ENCODE results near the gene EML4. TPM values are rescaled to one million over a fixed set of nuclear protein-coding genes. Genes with fewer than 3 reads are reported as not detected.
A peak's percentile ranks its signal among the peaks of the same experiment; 100 is the strongest.
"Not testable (repeated sequence)": the region's sequence is repeated elsewhere in the genome, so short reads cannot be mapped to it uniquely, and the experiment has no call there.

The EML4 gene
- total and polyA plus RNA-seq, 4 donors, result 9.6 to 51.9 (median 30.8) TPM

DNA sequence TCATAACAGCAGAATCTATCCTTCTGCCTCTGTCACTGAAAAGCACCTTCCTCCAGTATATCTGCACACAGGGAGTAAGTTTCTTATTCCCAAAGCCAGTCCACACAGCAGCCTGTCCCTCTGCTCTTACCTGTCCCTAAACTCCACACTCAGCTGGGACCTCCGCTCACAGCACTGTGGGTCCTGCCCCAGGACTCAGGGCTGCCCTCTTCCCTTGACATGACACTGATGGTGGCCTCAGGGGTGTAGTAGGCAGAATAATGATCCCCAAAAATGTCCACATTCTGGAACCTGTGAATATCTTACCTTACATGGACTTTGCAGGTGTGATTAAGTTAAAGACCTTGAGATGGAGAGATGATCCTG is 39.7 kb upstream of the EML4 start:
- peaks cover 0 to 7% of the 10 kb centered on the region in 2 donors for H3K4me1 ChIP-seq (ENCODE audit: control insufficient read depth in 1 of 2, insufficient read depth in 2 of 2, low read length in 2 of 2)
- intact Hi-C loops (cut with DNase I), result no loop called here
- DNase-seq, result no peak
- H3K36me3 ChIP-seq (ENCODE audit: control insufficient read depth in 1 of 2, insufficient read depth in 2 of 2, low read length in 1 of 2), result no peaks in the 10 kb centered on the region
- no peak for ATAC-seq (ENCODE audit: low FRiP score)
- 97 to 100% methylated on average over 1 of the region's 1 CpG for WGBS, 2 donors
- H3K9me3 ChIP-seq (ENCODE audit: control insufficient read depth, low read length), result no peaks in the 10 kb centered on the region
- H3K27ac ChIP-seq (ENCODE audit: low read depth in 1 of 2, low read length in 2 of 2), result no peak overlapping the region
- no peaks in the 10 kb centered on the region for H3K27me3 ChIP-seq (ENCODE audit: control insufficient read depth in 1 of 2, insufficient read depth in 2 of 2, low read length in 1 of 2)
- no peak overlapping the region for H3K4me3 ChIP-seq (ENCODE audit: low read length in 2 of 2)

DNA sequence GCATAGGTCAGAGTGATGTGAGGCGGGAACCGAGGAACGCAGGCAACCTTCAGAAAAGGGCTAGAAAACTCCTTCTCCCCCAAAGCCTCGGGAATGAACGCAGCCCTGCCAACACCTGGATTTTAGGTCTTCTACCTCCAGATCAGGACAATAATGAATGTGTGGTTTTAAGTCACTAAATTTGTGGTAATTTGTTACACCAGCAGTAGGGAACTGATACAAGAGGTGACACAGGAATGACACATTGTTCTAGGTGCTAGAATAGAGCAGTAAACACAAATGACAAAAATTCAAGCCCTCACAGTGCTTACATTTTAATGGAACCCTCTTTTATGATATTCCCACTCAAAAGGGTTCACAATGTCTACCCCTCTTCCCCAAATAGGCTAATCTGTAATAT is 39.2 kb upstream of the EML4 start:
- H3K27me3 ChIP-seq (ENCODE audit: control insufficient read depth in 1 of 2, insufficient read depth in 2 of 2, low read length in 1 of 2), result no peaks in the 10 kb centered on the region
- no peak for ATAC-seq (ENCODE audit: low FRiP score)
- no peak overlapping the region for H3K4me3 ChIP-seq (ENCODE audit: low read length in 2 of 2)
- no peaks in the 10 kb centered on the region for H3K36me3 ChIP-seq (ENCODE audit: control insufficient read depth in 1 of 2, insufficient read depth in 2 of 2, low read length in 1 of 2)
- intact Hi-C loops (cut with DNase I), result no loop called here
- H3K9me3 ChIP-seq (ENCODE audit: control insufficient read depth, low read length), result no peaks in the 10 kb centered on the region
- WGBS, 2 donors, result 97 to 98% methylated on average over 5 of the region's 5 CpGs
- peaks cover 0 to 7% of the 10 kb centered on the region in 2 donors for H3K4me1 ChIP-seq (ENCODE audit: control insufficient read depth in 1 of 2, insufficient read depth in 2 of 2, low read length in 2 of 2)
- no peak for DNase-seq
- H3K27ac ChIP-seq (ENCODE audit: low read depth in 1 of 2, low read length in 2 of 2), result no peak overlapping the region

DNA sequence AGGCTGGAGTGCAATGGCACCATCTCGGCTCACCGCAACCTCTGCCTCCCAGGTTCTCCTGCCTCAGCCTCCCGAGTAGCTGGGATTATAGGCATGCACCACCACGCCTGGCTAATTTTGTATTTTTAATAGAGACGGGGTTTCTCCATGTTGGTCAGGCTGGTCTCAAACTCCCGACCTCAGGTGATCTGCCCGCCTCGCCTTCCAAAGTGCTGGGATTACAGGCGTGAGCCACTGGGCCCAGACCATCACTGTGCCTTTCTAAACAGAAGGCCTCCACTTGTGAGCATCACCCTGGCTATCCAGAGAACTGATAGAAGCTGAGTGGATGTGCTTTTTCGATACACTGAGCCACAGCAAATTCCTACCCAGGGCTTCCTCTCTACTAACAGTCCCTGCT is 38.3 kb upstream of the EML4 start:
- H3K4me1 ChIP-seq (ENCODE audit: control insufficient read depth in 1 of 2, insufficient read depth in 2 of 2, low read length in 2 of 2); ATAC-seq (ENCODE audit: low FRiP score); H3K4me3 ChIP-seq (ENCODE audit: low read length in 2 of 2); DNase-seq; H3K9me3 ChIP-seq (ENCODE audit: control insufficient read depth, low read length); H3K36me3 ChIP-seq (ENCODE audit: control insufficient read depth in 1 of 2, insufficient read depth in 2 of 2, low read length in 1 of 2); H3K27me3 ChIP-seq (ENCODE audit: control insufficient read depth in 1 of 2, insufficient read depth in 2 of 2, low read length in 1 of 2); H3K27ac ChIP-seq (ENCODE audit: low read depth in 1 of 2, low read length in 2 of 2); intact Hi-C loops (cut with DNase I): not testable (repeated sequence)
- 93 to 98% methylated on average over 10 of the region's 10 CpGs for WGBS, 2 donors

DNA sequence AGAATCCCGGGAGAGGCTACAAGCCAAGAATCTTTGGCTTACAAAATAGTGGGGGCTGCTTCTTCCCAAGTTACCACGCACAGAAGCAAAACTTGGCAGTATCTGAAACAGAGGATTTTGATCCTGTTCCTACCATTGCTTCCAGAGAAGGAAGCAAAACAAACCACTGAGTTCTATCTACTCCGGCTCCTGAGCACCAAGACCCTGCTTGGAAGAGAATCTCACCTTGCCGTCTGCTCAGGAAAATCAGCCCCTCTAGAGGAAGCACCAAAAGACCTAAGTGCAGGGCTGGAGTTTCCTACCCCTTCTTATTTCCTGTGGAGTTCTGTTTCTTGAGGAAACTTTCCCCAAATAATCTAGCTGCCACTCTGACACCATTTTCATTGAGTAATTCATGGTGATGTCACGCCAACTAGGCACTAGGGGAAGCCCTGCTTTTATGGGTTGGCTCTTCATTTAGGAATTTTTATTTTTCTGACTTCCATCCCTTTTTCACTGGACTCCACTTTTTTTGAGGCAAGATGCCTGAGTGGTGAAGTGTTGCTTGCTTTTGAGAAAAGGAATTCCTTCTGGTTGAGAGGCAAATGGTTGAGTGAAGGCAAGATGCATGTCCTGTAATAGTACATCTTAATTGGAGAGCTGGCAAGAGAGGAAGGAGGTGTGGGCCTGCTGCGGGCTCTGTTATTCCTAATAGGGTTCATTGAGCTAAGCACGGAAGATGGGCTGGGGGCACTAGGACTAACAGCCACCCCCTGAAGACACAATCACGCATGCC is 36.8 kb upstream of the EML4 start:
- intact Hi-C loops (cut with DNase I), result no loop called here
- Histone ChIP-seq H3K36me3 (ENCODE audit: control insufficient read depth in 1 of 2, insufficient read depth in 2 of 2, low read length in 1 of 2) (no peaks in the 10 kb centered on the region), H3K27me3 (ENCODE audit: control insufficient read depth in 1 of 2, insufficient read depth in 2 of 2, low read length in 1 of 2) (no peaks in the 10 kb centered on the region), H3K4me1 (ENCODE audit: control insufficient read depth in 1 of 2, insufficient read depth in 2 of 2, low read length in 2 of 2) (peaks cover 0 to 7% of the 10 kb centered on the region in 2 donors), H3K4me3 (ENCODE audit: low read length in 2 of 2) (no peak overlapping the region), H3K27ac (ENCODE audit: low read depth in 1 of 2, low read length in 2 of 2) (peak overlapping the region; percentile 81 to 95), H3K9me3 (ENCODE audit: control insufficient read depth, low read length) (no peaks in the 10 kb centered on the region)
- DNase-seq, result no peak
- peak; percentile 60 for ATAC-seq (ENCODE audit: low FRiP score)
- WGBS, 2 donors, result 2 to 7% methylated on average over 8 of the region's 8 CpGs

DNA sequence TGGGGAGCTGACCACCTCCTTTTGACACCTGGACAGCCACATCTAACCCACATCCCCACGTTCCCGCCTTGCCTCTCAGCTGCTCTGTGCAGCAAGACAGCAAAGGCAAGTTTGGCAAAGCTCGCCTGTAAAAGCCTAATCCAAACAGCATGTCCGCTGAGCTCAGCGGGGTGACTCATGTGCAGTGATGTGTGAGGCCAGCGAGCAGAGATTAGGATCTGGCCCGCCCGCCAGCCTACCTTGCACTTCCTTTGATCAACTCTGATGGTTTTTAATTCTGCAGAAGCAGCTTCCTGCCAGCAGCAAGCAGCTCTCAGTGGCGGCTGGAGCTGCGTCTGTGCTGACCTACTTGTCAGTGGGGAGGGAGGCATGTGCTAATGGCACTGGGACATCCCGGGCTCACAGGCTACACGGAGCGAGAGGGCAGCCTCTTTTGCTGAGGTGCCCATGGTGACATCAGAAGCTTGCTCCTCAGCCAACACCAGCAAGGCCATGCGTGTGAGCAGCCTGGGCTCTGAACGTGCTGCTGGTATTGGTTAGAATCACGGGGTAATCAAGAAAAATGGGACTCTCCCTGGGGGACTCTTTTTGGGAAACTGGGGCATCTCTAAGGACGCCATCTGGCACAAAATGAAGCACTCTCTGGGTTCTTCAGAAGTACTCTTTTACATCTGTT is 36.0 kb upstream of the EML4 start:
- 1% methylated on average over 17 of the region's 17 CpGs for WGBS, 2 donors
- DNase-seq, result peak; percentile 93 to 94
- intact Hi-C loops (cut with DNase I), result no loop called here
- Histone ChIP-seq H3K9me3 (ENCODE audit: control insufficient read depth, low read length) (no peaks in the 10 kb centered on the region), H3K36me3 (ENCODE audit: control insufficient read depth in 1 of 2, insufficient read depth in 2 of 2, low read length in 1 of 2) (no peaks in the 10 kb centered on the region), H3K27ac (ENCODE audit: low read depth in 1 of 2, low read length in 2 of 2) (peak overlapping the region; percentile 62 to 81), H3K4me1 (ENCODE audit: control insufficient read depth in 1 of 2, insufficient read depth in 2 of 2, low read length in 2 of 2) (peaks cover 0 to 7% of the 10 kb centered on the region in 2 donors), H3K27me3 (ENCODE audit: control insufficient read depth in 1 of 2, insufficient read depth in 2 of 2, low read length in 1 of 2) (no peaks in the 10 kb centered on the region), H3K4me3 (ENCODE audit: low read length in 2 of 2) (peak overlapping the region in 1 of 2 donors; percentile 2)
- ATAC-seq (ENCODE audit: low FRiP score), result peak; percentile 94

DNA sequence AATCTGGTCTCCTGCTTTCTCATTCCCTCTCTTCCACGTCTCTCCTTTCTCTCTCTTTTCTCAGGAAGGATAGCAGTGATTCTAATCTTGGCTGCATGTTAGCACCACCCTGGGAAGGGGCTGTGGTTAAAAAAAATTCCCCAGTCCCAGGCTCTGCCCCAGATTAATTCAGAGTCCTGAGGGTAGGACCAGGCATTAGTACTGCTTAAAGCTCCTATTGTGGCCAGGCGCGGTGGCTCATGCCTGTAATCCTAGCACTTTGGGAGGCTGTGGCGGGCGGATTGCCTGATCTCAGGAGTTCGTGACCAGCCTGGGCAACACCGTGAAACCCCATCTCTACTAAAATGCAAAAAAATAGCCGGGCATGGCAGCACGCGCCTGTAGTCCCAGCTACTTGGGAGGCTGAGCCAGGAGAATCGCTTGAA is 35.4 kb upstream of the EML4 start:
- intact Hi-C loops (cut with DNase I), result no loop called here
- no peak for DNase-seq
- WGBS, 2 donors, result 86 to 87% methylated on average over 11 of the region's 11 CpGs
- no peak for ATAC-seq (ENCODE audit: low FRiP score)
- Histone ChIP-seq H3K4me1 (ENCODE audit: control insufficient read depth in 1 of 2, insufficient read depth in 2 of 2, low read length in 2 of 2) (peaks cover 0 to 7% of the 10 kb centered on the region in 2 donors), H3K4me3 (ENCODE audit: low read length in 2 of 2) (no peak overlapping the region), H3K9me3 (ENCODE audit: control insufficient read depth, low read length) (no peaks in the 10 kb centered on the region), H3K27me3 (ENCODE audit: control insufficient read depth in 1 of 2, insufficient read depth in 2 of 2, low read length in 1 of 2) (no peaks in the 10 kb centered on the region), H3K36me3 (ENCODE audit: control insufficient read depth in 1 of 2, insufficient read depth in 2 of 2, low read length in 1 of 2) (no peaks in the 10 kb centered on the region), H3K27ac (ENCODE audit: low read depth in 1 of 2, low read length in 2 of 2) (peak overlapping the region in 1 of 2 donors; percentile 62)

DNA sequence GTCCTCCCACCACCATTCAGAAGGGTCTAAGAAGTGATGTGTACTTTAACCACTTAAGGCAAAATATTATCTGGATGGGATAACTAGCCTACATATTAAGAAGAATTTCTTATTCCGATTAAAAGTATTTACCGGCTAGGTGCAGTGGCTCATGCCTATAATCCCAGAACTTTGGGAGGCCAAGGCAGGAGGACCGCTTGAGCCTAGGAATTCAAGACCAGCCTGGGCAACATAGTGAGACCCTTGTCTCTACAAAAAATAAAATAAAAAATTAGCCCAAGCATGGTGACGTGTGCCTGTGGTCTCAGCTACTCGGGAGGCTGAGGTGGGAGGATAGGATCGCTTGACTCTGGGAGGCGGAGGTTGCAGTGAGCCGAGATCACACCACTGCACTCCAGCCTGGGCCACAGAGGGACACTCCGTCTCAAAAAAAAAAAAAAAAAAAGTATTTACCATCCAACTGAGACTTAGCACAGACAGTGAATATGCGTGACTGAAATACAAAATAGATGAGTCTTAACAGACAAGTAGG is 34.7 kb upstream of the EML4 start:
- DNase-seq; H3K9me3 ChIP-seq (ENCODE audit: control insufficient read depth, low read length); H3K4me1 ChIP-seq (ENCODE audit: control insufficient read depth in 1 of 2, insufficient read depth in 2 of 2, low read length in 2 of 2); H3K36me3 ChIP-seq (ENCODE audit: control insufficient read depth in 1 of 2, insufficient read depth in 2 of 2, low read length in 1 of 2); ATAC-seq (ENCODE audit: low FRiP score); H3K27me3 ChIP-seq (ENCODE audit: control insufficient read depth in 1 of 2, insufficient read depth in 2 of 2, low read length in 1 of 2); H3K4me3 ChIP-seq (ENCODE audit: low read length in 2 of 2); intact Hi-C loops (cut with DNase I); H3K27ac ChIP-seq (ENCODE audit: low read depth in 1 of 2, low read length in 2 of 2): not testable (repeated sequence)
- 91 to 93% methylated on average over 10 of the region's 10 CpGs for WGBS, 2 donors

DNA sequence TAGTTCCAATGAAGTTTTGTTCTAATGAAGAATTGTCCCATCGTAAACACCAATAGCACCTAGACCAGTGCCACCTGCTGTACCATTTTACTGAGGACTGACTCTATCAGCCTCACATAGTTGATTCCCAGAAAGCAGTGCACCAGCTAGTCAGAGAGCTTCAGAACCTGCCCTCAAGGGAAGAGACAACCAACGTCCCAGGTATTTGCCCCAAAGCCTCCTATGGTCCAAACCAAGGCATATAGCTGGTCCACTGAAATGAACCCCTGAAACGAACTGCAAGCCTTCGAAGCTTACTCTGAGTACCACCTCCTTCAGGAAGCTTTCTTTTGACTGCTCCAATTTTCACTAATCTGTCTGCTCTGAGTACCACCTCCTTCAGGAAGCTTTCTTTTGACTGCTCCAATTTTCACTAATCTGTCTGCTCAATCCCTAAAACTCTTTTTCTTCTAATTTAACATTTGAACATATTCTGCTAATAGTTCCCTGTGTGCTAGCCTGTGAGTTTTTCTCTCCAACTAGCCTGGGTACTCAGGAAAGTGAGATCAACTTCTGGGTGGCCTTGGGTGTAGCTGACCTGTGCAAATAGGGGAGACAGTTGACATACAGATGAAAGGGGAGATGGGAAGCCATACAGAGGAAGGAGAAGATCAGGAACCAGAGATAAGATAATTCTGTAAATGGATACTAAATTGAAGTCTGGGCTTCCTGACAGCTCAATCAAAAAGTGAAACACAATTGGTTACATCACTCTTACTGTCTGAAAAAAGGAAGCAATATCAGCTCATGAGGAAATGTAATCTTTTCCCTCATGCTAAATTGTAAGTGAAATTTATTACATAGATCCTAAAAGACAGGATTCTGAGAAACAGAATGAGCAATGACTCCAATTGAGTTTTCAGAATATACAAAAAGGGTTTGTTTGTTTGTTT is 33.5 kb upstream of the EML4 start:
- 89 to 90% methylated on average over 4 of the region's 4 CpGs for WGBS, 2 donors
- Histone ChIP-seq H3K27ac (ENCODE audit: low read depth in 1 of 2, low read length in 2 of 2) (no peak overlapping the region), H3K27me3 (ENCODE audit: control insufficient read depth in 1 of 2, insufficient read depth in 2 of 2, low read length in 1 of 2) (no peaks in the 10 kb centered on the region), H3K4me1 (ENCODE audit: control insufficient read depth in 1 of 2, insufficient read depth in 2 of 2, low read length in 2 of 2) (peaks cover 0 to 7% of the 10 kb centered on the region in 2 donors), H3K36me3 (ENCODE audit: control insufficient read depth in 1 of 2, insufficient read depth in 2 of 2, low read length in 1 of 2) (no peaks in the 10 kb centered on the region), H3K4me3 (ENCODE audit: low read length in 2 of 2) (no peak overlapping the region), H3K9me3 (ENCODE audit: control insufficient read depth, low read length) (no peaks in the 10 kb centered on the region)
- ATAC-seq (ENCODE audit: low FRiP score), result no peak
- no peak for DNase-seq
- intact Hi-C loops (cut with DNase I), result no loop called here
